ENCODE results near the gene CLASRP.

The CLASRP gene

GRCh38 chr19:45045671-45046353, 7.0 kb downstream of the CLASRP start:
- no peak for DNase-seq (ENCODE audit: low read depth in 1 of 2, low spot score in 1 of 2)
- no peak for TF ChIP-seq SPI1 (IDR thresholded peaks at IDR 0.05; ENCODE audit: borderline replicate concordance, low read depth)
- TF ChIP-seq CTCF (IDR thresholded peaks at IDR 0.05; ENCODE audit: insufficient read depth, low read length) = no peak
- 0 out of 2 replicates have a peak, but pooled peaks have one; percentile 16 for TF ChIP-seq POLR2AphosphoS5 (IDR thresholded peaks at IDR 0.05; ENCODE audit: low read depth)
- no peak for TF ChIP-seq GABPA (IDR thresholded peaks at IDR 0.05; ENCODE audit: low read depth)
- no peak for TF ChIP-seq REST (IDR thresholded peaks at IDR 0.05; ENCODE audit: insufficient replicate concordance, low read depth)
- Histone ChIP-seq H3K4me3 (replicated peaks; ENCODE audit: insufficient read depth, low read length) (no peak overlapping the region), H3K27ac (replicated peaks) (peak overlapping the region; percentile 54), H3K27me3 (ENCODE audit: insufficient read depth, poor library complexity, severe bottlenecking) (no peaks in the 10 kb centered on the region)

- peak overlapping the region; percentile 54 for H3K27ac ChIP-seq (replicated peaks)
- no peaks in the 10 kb centered on the region for H3K27me3 ChIP-seq (ENCODE audit: insufficient read depth, poor library complexity, severe bottlenecking)
- no peak overlapping the region for H3K4me3 ChIP-seq (replicated peaks; ENCODE audit: insufficient read depth, low read length)
- TF ChIP-seq CTCF (IDR thresholded peaks at IDR 0.05; ENCODE audit: insufficient read depth, low read length) = no peak
- no peak for DNase-seq (ENCODE audit: low read depth in 1 of 2, low spot score in 1 of 2)
Observed at GRCh38 chr19:45046355-45046754, 7.5 kb downstream of the CLASRP start.

- Histone ChIP-seq H3K4me3 (replicated peaks; ENCODE audit: insufficient read depth, low read length) (peak overlapping the region; percentile 35), H3K27me3 (ENCODE audit: insufficient read depth, poor library complexity, severe bottlenecking) (no peaks in the 10 kb centered on the region), H3K27ac (replicated peaks) (peak overlapping the region; percentile 54)
- TF ChIP-seq CTCF (IDR thresholded peaks at IDR 0.05; ENCODE audit: insufficient read depth, low read length) = no peak
- peak; percentile 64; the same call in 1 of the 2 replicates for TF ChIP-seq SPI1 (IDR thresholded peaks at IDR 0.05; ENCODE audit: borderline replicate concordance, low read depth)
- TF ChIP-seq REST (IDR thresholded peaks at IDR 0.05; ENCODE audit: insufficient replicate concordance, low read depth) = no peak
- TF ChIP-seq GABPA (IDR thresholded peaks at IDR 0.05; ENCODE audit: low read depth) = no peak
- TF ChIP-seq POLR2AphosphoS5 (IDR thresholded peaks at IDR 0.05; ENCODE audit: low read depth) = no peak
- DNase-seq (ENCODE audit: low read depth in 1 of 2, low spot score in 1 of 2) = peak in 1 of 2 experiments; percentile 61
Observed at GRCh38 chr19:45047188-45047797, 8.4 kb downstream of the CLASRP start.

Measured in HL-60 (cell line).